Osteoblast (primary cell): Measurements from ENCODE around the gene C4orf54. TPM values are rescaled to one million over a fixed set of nuclear protein-coding genes. Genes with fewer than 3 reads are reported as not detected.

Source experiments
- DNase-seq: peaks from one replicate; pipeline ENCODE4 v3.0.0; 2011; ENCODE audit warnings: low spot score, mixed read lengths; ENCODE audit not compliant: insufficient read length; ENCODE audit errors: missing footprints
- H2AFZ ChIP-seq: 2 replicates; pipeline ENCODE4 v1.6.0; 2011; ENCODE audit warnings: mild to moderate bottlenecking, low read length
- H3K27ac ChIP-seq: 2 replicates; pipeline ENCODE4 v1.5.1; 2011; ENCODE audit warnings: mild to moderate bottlenecking, low read depth, low read length, moderate library complexity
- H3K27me3 ChIP-seq: 2 replicates; pipeline ENCODE4 v1.6.0; 2012; ENCODE audit warnings: mild to moderate bottlenecking, control low read depth, inconsistent platforms, low read length, moderate library complexity; ENCODE audit not compliant: insufficient read depth
- H3K36me3 ChIP-seq: 2 replicates; pipeline ENCODE4 v1.5.1; 2011; ENCODE audit warnings: mild to moderate bottlenecking, low read length, control low read depth, moderate library complexity; ENCODE audit not compliant: insufficient read depth
- H3K4me1 ChIP-seq: 2 replicates; pipeline ENCODE4 v1.5.1; 2011; ENCODE audit warnings: mild to moderate bottlenecking, low read length, control low read depth, moderate library complexity; ENCODE audit not compliant: insufficient read depth
- H3K4me2 ChIP-seq: 2 replicates; pipeline ENCODE4 v1.6.0; 2011; ENCODE audit warnings: mild to moderate bottlenecking, low read length; ENCODE audit not compliant: insufficient read depth
- H3K4me3 ChIP-seq: fragments of 200-600 bp; sonication (generic); 3 replicates; pipeline ENCODE4 v1.5.1; 2012; ENCODE audit warnings: mild to moderate bottlenecking, low read length, inconsistent platforms; ENCODE audit not compliant: insufficient read depth
- H3K79me2 ChIP-seq: 2 replicates; pipeline ENCODE4 v1.6.0; 2012; ENCODE audit warnings: mild to moderate bottlenecking, low read length, control low read depth, inconsistent platforms; ENCODE audit not compliant: insufficient read depth
- H3K9me3 ChIP-seq: 2 replicates; pipeline ENCODE4 v1.5.1; 2011; ENCODE audit warnings: low read depth, low read length, control low read depth
- H4K20me1 ChIP-seq: 2 replicates; pipeline ENCODE4 v1.6.0; 2012; ENCODE audit warnings: mild to moderate bottlenecking, low read length, control low read depth; ENCODE audit not compliant: insufficient read depth
- CTCF ChIP-seq: IDR thresholded peaks from 2 replicates; pipeline ENCODE4 v1.5.1; 2011; ENCODE audit warnings: mild to moderate bottlenecking, low read depth, low read length, moderate library complexity; ENCODE audit errors: extremely low read depth
- total RNA-seq: library from RNA; depleted of rRNA; stranded (reverse); fragments of >200 nt; gene quantifications from 2 replicates; pipeline ENCODE4 v1.2.3, GENCODE V29; 2012

Gene C4orf54
- total RNA-seq, 1 donor = under 0.01 TPM

- Histone ChIP-seq H3K27me3 (no peaks in the 10 kb centered on the region), H3K4me1 (no peaks in the 10 kb centered on the region), H3K27ac (no peak overlapping the region), H2AFZ (no peak overlapping the region), H4K20me1 (no peaks in the 10 kb centered on the region), H3K4me2 (no peak overlapping the region), H3K79me2 (no peaks in the 10 kb centered on the region), H3K9me3 (no peaks in the 10 kb centered on the region), H3K4me3 (no peak overlapping the region), H3K36me3 (no peaks in the 10 kb centered on the region)
- DNase-seq = no peak
- no peak for TF ChIP-seq CTCF
Measured at GRCh38 chr4:99690990-99691389, 33.4 kb upstream of the C4orf54 start.

- no peak for TF ChIP-seq CTCF
- H3K4me1 ChIP-seq = no peaks in the 10 kb centered on the region
Measured at GRCh38 chr4:99690472-99690871, 32.8 kb upstream of the C4orf54 start.

GRCh38 chr4:99687120-99687519 lies 29.5 kb upstream of the C4orf54 start:
- H3K36me3 ChIP-seq = no peaks in the 10 kb centered on the region
- H3K4me1 ChIP-seq = no peaks in the 10 kb centered on the region
- H3K9me3 ChIP-seq = no peaks in the 10 kb centered on the region
- H3K27ac ChIP-seq = no peak overlapping the region
- H3K4me2 ChIP-seq = no peak overlapping the region
- H3K27me3 ChIP-seq = no peaks in the 10 kb centered on the region
- DNase-seq = no peak
- no peak overlapping the region for H2AFZ ChIP-seq
- no peaks in the 10 kb centered on the region for H3K79me2 ChIP-seq
- TF ChIP-seq CTCF = no peak
- no peaks in the 10 kb centered on the region for H4K20me1 ChIP-seq
- no peak overlapping the region for H3K4me3 ChIP-seq

More at GRCh38 chr4:99690472-99690871, 32.8 kb upstream of the C4orf54 start:
- Histone ChIP-seq H3K36me3 (no peaks in the 10 kb centered on the region), H3K4me2 (no peak overlapping the region), H3K27me3 (no peaks in the 10 kb centered on the region), H3K9me3 (no peaks in the 10 kb centered on the region), H3K4me3 (no peak overlapping the region), H3K79me2 (no peaks in the 10 kb centered on the region), H2AFZ (no peak overlapping the region), H3K27ac (no peak overlapping the region), H4K20me1 (no peaks in the 10 kb centered on the region)
- no peak for DNase-seq

GRCh38 chr4:99685234-99685633 lies 27.6 kb upstream of the C4orf54 start:
- Histone ChIP-seq H3K9me3 (no peaks in the 10 kb centered on the region), H3K36me3 (no peaks in the 10 kb centered on the region), H4K20me1 (no peaks in the 10 kb centered on the region), H3K27me3 (no peaks in the 10 kb centered on the region), H2AFZ (no peak overlapping the region), H3K4me1 (no peaks in the 10 kb centered on the region), H3K4me3 (no peak overlapping the region), H3K79me2 (no peaks in the 10 kb centered on the region), H3K4me2 (no peak overlapping the region), H3K27ac (no peak overlapping the region)
- DNase-seq = no peak
- no peak for TF ChIP-seq CTCF
